ENCODE results near the gene ADIG.

Gene ADIG

GRCh38 chr20:38537176-38537575 lies 43.8 kb upstream of the ADIG start:
- Histone ChIP-seq H4K20me1 (ENCODE audit: insufficient read depth, low read length) (no peaks in the 10 kb centered on the region), H3K27ac (ENCODE audit: low read length) (no peak overlapping the region), H3F3A (ENCODE audit: insufficient read depth, low read length) (no peaks in the 10 kb centered on the region), H3K36me3 (replicated peaks; ENCODE audit: insufficient read depth, low read length) (peaks cover 5% of the 10 kb centered on the region; the same call in 1 of the 2 replicates), H3K9me3 (replicated peaks; ENCODE audit: insufficient read depth, low read length) (no peaks in the 10 kb centered on the region), H3K9ac (ENCODE audit: low read length) (no peak overlapping the region), H3K9me2 (replicated peaks; ENCODE audit: insufficient read depth, low read length) (no peaks in the 10 kb centered on the region), H3K4me2 (ENCODE audit: low read depth, low read length) (no peak overlapping the region), H2AFZ (ENCODE audit: low read length) (no peak overlapping the region), H3K4me1 (ENCODE audit: low read length) (no peaks in the 10 kb centered on the region), H3K4me3 (ENCODE audit: low read length) (no peak overlapping the region), H3K79me2 (ENCODE audit: low read length) (no peaks in the 10 kb centered on the region), H3K27me3 (replicated peaks; ENCODE audit: insufficient read depth, low read length) (no peaks in the 10 kb centered on the region)
- no peak for DNase-seq
- no peak for TF ChIP-seq CTCF (IDR thresholded peaks at IDR 0.05; ENCODE audit: low read length)
- TF ChIP-seq EZH2 (optimal IDR thresholded peaks at IDR 0.05; ENCODE audit: low read depth, low read length): no peak
- no peak for TF ChIP-seq EZH2phosphoT487 (IDR thresholded peaks at IDR 0.05; ENCODE audit: low read length)

- no peak for TF ChIP-seq EZH2 (optimal IDR thresholded peaks at IDR 0.05; ENCODE audit: low read depth, low read length)
- no peak for TF ChIP-seq EZH2phosphoT487 (IDR thresholded peaks at IDR 0.05; ENCODE audit: low read length)
- TF ChIP-seq CTCF (IDR thresholded peaks at IDR 0.05; ENCODE audit: low read length): no peak
- Histone ChIP-seq H3K4me2 (ENCODE audit: low read depth, low read length) (no peak overlapping the region), H3K9me2 (replicated peaks; ENCODE audit: insufficient read depth, low read length) (no peaks in the 10 kb centered on the region), H3K9ac (ENCODE audit: low read length) (no peak overlapping the region), H3F3A (ENCODE audit: insufficient read depth, low read length) (no peaks in the 10 kb centered on the region), H3K36me3 (replicated peaks; ENCODE audit: insufficient read depth, low read length) (peaks cover 5% of the 10 kb centered on the region; the same call in 1 of the 2 replicates), H3K27ac (ENCODE audit: low read length) (no peak overlapping the region), H3K79me2 (ENCODE audit: low read length) (no peaks in the 10 kb centered on the region), H4K20me1 (ENCODE audit: insufficient read depth, low read length) (no peaks in the 10 kb centered on the region), H3K27me3 (replicated peaks; ENCODE audit: insufficient read depth, low read length) (no peaks in the 10 kb centered on the region), H2AFZ (ENCODE audit: low read length) (no peak overlapping the region), H3K4me3 (ENCODE audit: low read length) (no peak overlapping the region), H3K9me3 (replicated peaks; ENCODE audit: insufficient read depth, low read length) (no peaks in the 10 kb centered on the region), H3K4me1 (ENCODE audit: low read length) (no peaks in the 10 kb centered on the region)
- DNase-seq: no peak
These were observed 42.2 kb upstream of the ADIG start for GRCh38 chr20:38538789-38539188.

GRCh38 chr20:38543014-38543906 lies 37.7 kb upstream of the ADIG start:
- Histone ChIP-seq H3K79me2 (ENCODE audit: low read length) (no peaks in the 10 kb centered on the region), H3K9me3 (replicated peaks; ENCODE audit: insufficient read depth, low read length) (no peaks in the 10 kb centered on the region), H3K9me2 (replicated peaks; ENCODE audit: insufficient read depth, low read length) (no peaks in the 10 kb centered on the region), H3F3A (ENCODE audit: insufficient read depth, low read length) (no peaks in the 10 kb centered on the region), H4K20me1 (ENCODE audit: insufficient read depth, low read length) (no peaks in the 10 kb centered on the region), H3K27me3 (replicated peaks; ENCODE audit: insufficient read depth, low read length) (no peaks in the 10 kb centered on the region), H3K9ac (ENCODE audit: low read length) (no peak overlapping the region), H3K4me3 (ENCODE audit: low read length) (no peak overlapping the region), H3K27ac (ENCODE audit: low read length) (no peak overlapping the region), H3K36me3 (replicated peaks; ENCODE audit: insufficient read depth, low read length) (peaks cover 9% of the 10 kb centered on the region; the same call in 1 of the 2 replicates), H2AFZ (ENCODE audit: low read length) (no peak overlapping the region), H3K4me1 (ENCODE audit: low read length) (no peaks in the 10 kb centered on the region), H3K4me2 (ENCODE audit: low read depth, low read length) (no peak overlapping the region)
- TF ChIP-seq CTCF (IDR thresholded peaks at IDR 0.05; ENCODE audit: low read length) (no peak), EZH2 (optimal IDR thresholded peaks at IDR 0.05; ENCODE audit: low read depth, low read length) (no peak)
- DNase-seq: no peak

Measured in MM.1S (cell line).